Common myeloid progenitor, CD34-positive (primary cell): ENCODE results near the gene GIMAP4.
"Not testable (repeated sequence)": the region's sequence is repeated elsewhere in the genome, so short reads cannot be mapped to it uniquely, and the experiment has no call there.

Experiments
- CTCF ChIA-PET: fragments of 350-600 bp; sonication (Branson Sonifier 250); formaldehyde crosslinking; loops from one replicate; lab custom pipeline; 2021; ENCODE audit warnings: antibody characterized with exemption; lab: Charles Lee
- POLR2A ChIA-PET: fragments of 350-600 bp; sonication (Branson Sonifier 250); formaldehyde crosslinking; loops from one replicate; lab custom pipeline; 2021; ENCODE audit warnings: antibody characterized with exemption; lab: Charles Lee
- DNase-seq, 3 donors: peaks; one replicate each; pipeline versions ENCODE4 v3.0.0 to v3.0.0-alpha.2; 2013
- H3K27ac ChIP-seq, 2 experiments: 1 replicate in 1 of 2; 2 replicates in 1 of 2; pipeline ENCODE4 v1.7.0; 2013; ENCODE audit warnings: inconsistent platforms in 2 of 2, low read length in 2 of 2, mild to moderate bottlenecking in 2 of 2, low read depth in 1 of 2, moderate library complexity in 1 of 2; ENCODE audit not compliant: severe bottlenecking in 2 of 2, insufficient read depth in 1 of 2, poor library complexity in 1 of 2
- H3K27me3 ChIP-seq, 5 experiments: replicated peaks in 2 of 5; 1 replicate in 3 of 5; 2 replicates in 2 of 5; pipeline versions ENCODE4 v1.6.1 to v1.7.0; 2013; ENCODE audit warnings: low read length in 4 of 5, mild to moderate bottlenecking in 2 of 5, moderate library complexity in 2 of 5, inconsistent platforms in 1 of 5; ENCODE audit not compliant: insufficient read depth in 5 of 5, control insufficient read depth in 4 of 5
- H3K36me3 ChIP-seq, 4 experiments: 1 replicate in 2 of 4; 2 replicates in 2 of 4; pipeline versions ENCODE4 v1.6.1 to v1.7.0; 2013; ENCODE audit warnings: low read length in 3 of 4, control low read depth in 1 of 4, mild to moderate bottlenecking in 1 of 4; ENCODE audit not compliant: control insufficient read depth in 4 of 4, insufficient read depth in 4 of 4
- H3K4me1 ChIP-seq, 4 experiments: 1 replicate in 3 of 4; 2 replicates in 1 of 4; pipeline versions ENCODE4 v1.6.1 to v1.7.1; 2013; ENCODE audit warnings: low read length in 3 of 4, mild to moderate bottlenecking in 3 of 4, control low read depth in 1 of 4, inconsistent platforms in 1 of 4, moderate library complexity in 1 of 4; ENCODE audit not compliant: control insufficient read depth in 4 of 4, insufficient read depth in 4 of 4; ENCODE audit errors: control extremely low read depth in 1 of 4
- H3K4me3 ChIP-seq, 7 experiments: 1 replicate in 4 of 7; 2 replicates in 3 of 7; pipeline versions ENCODE4 v1.5.1 to v1.7.0; 2013; ENCODE audit warnings: mild to moderate bottlenecking in 7 of 7, low read length in 6 of 7, moderate library complexity in 6 of 7, inconsistent platforms in 2 of 7, low read depth in 2 of 7, control low read depth in 1 of 7; ENCODE audit not compliant: insufficient read depth in 4 of 7, control insufficient read depth in 1 of 7; ENCODE audit errors: extremely low read depth in 1 of 7
- H3K9me3 ChIP-seq, 5 experiments: 1 replicate in 4 of 5; 2 replicates in 1 of 5; pipeline versions ENCODE4 v1.6.1 to v1.7.1; 2013; ENCODE audit warnings: low read length in 4 of 5, mild to moderate bottlenecking in 2 of 5, inconsistent platforms in 1 of 5, low read depth in 1 of 5, moderate library complexity in 1 of 5; ENCODE audit not compliant: control insufficient read depth in 4 of 5, insufficient read depth in 2 of 5; ENCODE audit errors: control extremely low read depth in 1 of 5
- WGBS: methylation state at CpG from one replicate; pipeline ENCODE4 v1.1.5; 2013; ENCODE audit not compliant: insufficient coverage; 5-methylcytosine and 5-hydroxymethylcytosine counted together

The GIMAP4 gene

GRCh38 chr7:150614426-150614825, 47.2 kb downstream of the GIMAP4 start:
- H3K4me3 ChIP-seq, H3K9me3 ChIP-seq, H3K27ac ChIP-seq, DNase-seq, H3K36me3 ChIP-seq, H3K27me3 ChIP-seq, CTCF ChIA-PET, H3K4me1 ChIP-seq, POLR2A ChIA-PET: not testable (repeated sequence)
- WGBS = 90% methylated on average over 1 of the region's 1 CpG

GRCh38 chr7:150615221-150615755, 48.1 kb downstream of the GIMAP4 start:
- POLR2A ChIA-PET, DNase-seq, H3K36me3 ChIP-seq, H3K4me1 ChIP-seq, H3K27me3 ChIP-seq, H3K27ac ChIP-seq, H3K4me3 ChIP-seq, CTCF ChIA-PET, H3K9me3 ChIP-seq: not testable (repeated sequence)
- 75% methylated on average over 5 of the region's 5 CpGs for WGBS

- Histone ChIP-seq H3K4me3 (no peak overlapping the region), H3K27ac (no peak overlapping the region), H3K27me3 (no peaks in the 10 kb centered on the region), H3K4me1 (no peaks in the 10 kb centered on the region), H3K36me3 (peaks cover 0 to 4% (median 0%) of the 10 kb centered on the region in 4 experiments), H3K9me3 (no peaks in the 10 kb centered on the region)
- CTCF ChIA-PET = no interaction called here
- no peak for DNase-seq
- WGBS = 100% methylated on average over 3 of the region's 3 CpGs
- POLR2A ChIA-PET = no interaction called here
These were observed 52.9 kb downstream of the GIMAP4 start for GRCh38 chr7:150620061-150620460.

GRCh38 chr7:150620617-150621371, 53.6 kb downstream of the GIMAP4 start:
- H3K36me3 ChIP-seq = peaks cover 0 to 7% (median under 1%) of the 10 kb centered on the region in 4 experiments
- no peaks in the 10 kb centered on the region for H3K9me3 ChIP-seq
- WGBS = 100% methylated on average over 1 of the region's 3 CpGs
- H3K27me3 ChIP-seq = no peaks in the 10 kb centered on the region
- ChIA-PET POLR2A (no interaction called here), CTCF (interaction anchor here (2.0 kb wide), 1 partner anchor 8 kb away, joined by 7 read pairs; no protein-coding TSS in a partner anchor)
- no peak overlapping the region for H3K27ac ChIP-seq
- no peaks in the 10 kb centered on the region for H3K4me1 ChIP-seq
- H3K4me3 ChIP-seq = no peak overlapping the region
- no peak for DNase-seq

GRCh38 chr7:150621376-150621775, 54.2 kb downstream of the GIMAP4 start:
- POLR2A ChIA-PET = no interaction called here
- H3K4me1 ChIP-seq = peaks cover 0 to under 1% (median 0%) of the 10 kb centered on the region in 4 experiments
- CTCF ChIA-PET = interaction anchor here (1.1 to 2.0 kb wide), 3 partner anchors 9 to 172 kb away, joined by 3 to 7 read pairs (median 4); no protein-coding TSS in a partner anchor
- H3K36me3 ChIP-seq = peaks cover 0 to 13% (median 4%) of the 10 kb centered on the region in 4 experiments
- H3K27ac ChIP-seq = no peak overlapping the region
- H3K9me3 ChIP-seq = no peaks in the 10 kb centered on the region
- no peaks in the 10 kb centered on the region for H3K27me3 ChIP-seq
- WGBS = 100% methylated on average over 1 of the region's 1 CpG
- no peak overlapping the region for H3K4me3 ChIP-seq
- no peak for DNase-seq
